ENCODE data around the gene ARHGAP24. TPM values are rescaled to one million over a fixed set of nuclear protein-coding genes. Genes with fewer than 3 reads are reported as not detected.

The ARHGAP24 gene
- total RNA-seq, 1 experiment from 2014 or later: 14.2 TPM

DNA sequence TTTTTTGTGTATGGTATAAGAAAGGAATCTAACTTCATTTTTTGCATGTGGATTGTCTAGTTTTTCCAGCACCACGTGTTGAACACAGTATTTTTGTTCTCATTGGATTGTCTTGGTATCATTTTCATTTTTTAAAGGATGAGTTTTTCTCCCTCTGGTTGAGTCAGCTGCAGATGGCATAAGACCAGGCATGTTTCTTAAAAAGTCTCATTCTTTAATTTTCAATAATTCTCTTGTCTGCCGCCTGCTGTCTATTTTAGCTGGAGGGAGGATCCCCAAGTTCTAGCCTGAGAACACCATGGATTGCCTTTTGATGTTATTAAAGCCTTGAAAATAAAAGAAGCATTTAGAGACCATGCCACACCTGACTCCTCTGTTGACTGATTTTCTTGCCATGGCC lies 263.8 kb downstream of the ARHGAP24 start:
- DNase-seq (ENCODE audit: low read depth): no peak

DNA sequence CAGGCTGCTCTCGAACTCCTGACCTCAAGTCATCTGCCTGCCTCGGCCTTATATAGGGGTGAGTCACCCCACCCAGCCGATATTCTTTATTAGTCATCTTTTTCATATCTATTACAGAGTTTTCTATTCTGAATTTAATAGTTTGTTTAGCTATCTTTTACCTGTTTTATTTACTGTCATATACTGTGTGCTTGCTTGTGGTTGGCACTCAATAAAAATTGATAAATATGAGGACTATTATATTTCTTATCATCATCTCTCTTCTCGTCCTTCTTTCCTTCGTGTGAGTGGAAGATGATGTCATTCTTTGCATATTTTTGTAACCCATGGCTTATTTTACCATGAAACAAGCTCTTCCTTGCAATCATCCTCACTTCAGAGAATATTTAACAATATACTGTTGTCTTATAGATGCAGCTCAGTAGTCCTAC lies 265.5 kb downstream of the ARHGAP24 start:
- peak; percentile 48 for DNase-seq (ENCODE audit: low read depth)

DNA sequence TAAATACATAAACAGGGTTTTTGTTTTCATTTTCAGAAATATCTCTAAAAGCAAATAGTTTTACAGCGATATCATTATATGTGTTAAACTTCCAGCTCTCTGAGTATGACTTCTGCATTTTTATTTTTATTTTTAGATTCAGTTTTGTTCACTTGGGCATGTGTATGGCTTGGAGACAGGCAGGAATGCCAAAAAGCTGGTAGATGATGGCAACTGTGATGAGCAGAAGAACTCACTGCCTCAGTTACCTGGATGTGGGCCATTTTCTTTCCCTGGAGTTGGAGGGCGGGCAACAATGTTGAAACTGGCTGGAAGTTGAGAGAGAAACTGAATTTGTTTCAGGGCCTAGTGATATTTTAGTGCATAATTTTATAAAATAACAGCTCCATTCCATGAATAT lies 266.4 kb downstream of the ARHGAP24 start:
- no peak for DNase-seq (ENCODE audit: low read depth)

DNA sequence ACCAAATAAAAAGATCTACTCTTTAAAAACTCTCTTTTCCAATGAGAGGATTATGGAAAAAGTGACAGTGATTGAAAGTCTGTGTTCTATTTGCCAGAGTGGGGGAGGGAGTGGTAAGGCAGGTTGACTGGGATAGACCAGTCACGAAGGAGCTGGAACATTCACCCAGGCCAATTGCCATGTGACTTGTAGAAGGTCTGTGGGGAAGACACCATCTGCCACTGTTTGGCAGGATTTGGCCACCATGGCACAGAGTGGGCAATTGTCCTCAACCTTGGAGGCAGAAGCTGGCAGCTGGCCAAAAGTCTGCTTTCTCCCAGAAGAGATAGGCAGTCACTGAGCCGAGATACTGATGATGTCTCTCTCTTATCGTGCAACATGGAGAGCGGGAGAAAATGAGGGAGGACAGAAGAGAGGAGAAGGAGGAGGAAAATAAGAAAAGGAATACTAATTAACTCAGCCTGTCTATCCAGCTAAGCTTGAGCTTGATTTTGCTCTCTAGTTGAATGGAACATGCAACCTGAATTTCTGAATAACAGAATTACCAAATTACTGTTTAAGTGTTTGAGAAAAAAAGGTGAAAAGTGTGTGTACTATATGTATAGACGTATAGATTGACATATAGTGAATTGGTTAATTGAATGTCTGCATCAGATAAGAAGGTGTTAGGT lies 267.1 kb downstream of the ARHGAP24 start:
- peak; percentile 23 for DNase-seq (ENCODE audit: low read depth)

DNA sequence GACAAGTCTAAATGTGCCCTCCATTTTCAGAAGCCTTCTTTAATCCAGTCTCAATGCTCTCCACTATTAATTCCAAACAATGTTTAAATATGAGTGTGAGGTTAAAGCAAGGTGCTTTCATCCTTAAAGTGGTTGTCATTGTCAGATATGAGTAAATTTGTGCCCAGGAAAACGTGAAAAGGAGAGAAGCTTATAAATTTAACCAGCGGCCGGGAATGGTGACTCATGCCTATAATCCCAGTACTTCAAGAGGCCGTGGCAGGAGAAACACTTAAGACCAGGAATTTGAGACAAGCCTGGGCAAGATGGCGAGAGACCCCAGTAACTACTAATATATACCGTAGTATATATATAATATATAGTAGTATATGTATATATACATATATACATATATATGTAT lies 270.0 kb downstream of the ARHGAP24 start:
- peak; percentile 84 for DNase-seq (ENCODE audit: low read depth)

DNA sequence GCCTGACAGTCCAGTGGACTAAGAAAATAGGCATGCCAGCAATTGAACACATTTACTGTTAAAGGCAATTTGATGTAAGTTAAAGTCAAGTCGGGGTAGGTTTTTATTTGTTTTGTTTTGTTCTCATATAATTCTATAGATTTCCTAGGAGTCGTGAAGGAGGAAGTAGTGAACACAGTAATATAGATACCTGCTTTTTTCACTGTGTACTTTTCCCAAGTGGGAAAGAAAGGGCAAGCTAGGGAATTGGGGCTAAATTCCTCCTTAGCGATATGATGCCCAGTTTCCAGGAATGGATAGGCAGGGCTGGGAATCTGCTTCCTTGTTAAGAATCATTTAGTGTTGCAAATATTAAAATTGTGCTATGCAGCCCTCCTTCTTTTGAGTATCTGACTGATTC lies 271.0 kb downstream of the ARHGAP24 start:
- no peak for DNase-seq (ENCODE audit: low read depth)

DNA sequence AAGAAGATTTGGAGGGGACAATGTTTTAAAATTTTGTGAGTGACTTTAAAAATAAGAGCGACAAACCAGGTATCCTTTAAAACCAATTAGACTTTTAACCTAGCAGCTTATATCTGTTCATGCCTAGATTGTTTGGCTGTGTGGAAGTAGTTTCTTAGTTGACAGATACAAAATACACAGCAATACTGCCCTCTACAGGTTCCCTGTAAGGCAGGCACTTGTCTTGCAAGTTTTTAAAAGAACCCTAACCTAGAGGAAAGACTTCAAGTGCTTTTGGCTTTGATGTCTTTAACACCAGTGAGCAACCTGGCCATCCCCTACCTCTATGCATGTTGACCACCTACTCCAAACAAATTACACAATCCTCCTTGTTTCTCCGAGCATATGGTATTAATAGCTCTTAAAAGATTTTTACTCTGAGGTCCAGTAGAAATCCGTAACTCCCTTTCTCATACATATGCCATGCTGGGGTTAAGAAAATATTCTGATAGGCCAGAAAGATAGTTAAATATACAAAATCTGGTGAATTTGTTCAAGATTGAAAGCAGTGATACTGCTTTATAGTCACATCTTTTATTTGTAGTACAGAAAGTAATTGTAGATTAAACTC lies 273.0 kb downstream of the ARHGAP24 start:
- DNase-seq (ENCODE audit: low read depth): peak; percentile 70

DNA sequence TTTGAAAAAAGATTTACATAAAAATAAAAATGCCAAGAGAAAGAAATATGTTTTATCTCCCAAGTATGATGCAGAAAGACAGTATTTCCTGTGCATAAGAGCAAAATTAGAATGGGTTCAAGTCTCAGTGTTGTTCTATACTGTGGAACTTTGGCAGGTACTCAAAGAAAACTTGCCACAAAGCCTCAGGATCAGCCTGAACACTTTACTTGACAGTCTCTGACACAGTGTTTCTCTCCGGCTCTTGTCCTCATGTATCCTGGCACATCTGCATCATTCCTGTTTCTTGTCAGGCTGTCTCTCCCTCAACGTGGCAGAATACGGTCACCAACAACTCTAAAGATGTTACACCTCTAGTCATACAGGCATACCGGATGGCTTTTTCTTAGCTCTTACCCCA lies 273.7 kb downstream of the ARHGAP24 start:
- DNase-seq (ENCODE audit: low read depth): no peak

DNA sequence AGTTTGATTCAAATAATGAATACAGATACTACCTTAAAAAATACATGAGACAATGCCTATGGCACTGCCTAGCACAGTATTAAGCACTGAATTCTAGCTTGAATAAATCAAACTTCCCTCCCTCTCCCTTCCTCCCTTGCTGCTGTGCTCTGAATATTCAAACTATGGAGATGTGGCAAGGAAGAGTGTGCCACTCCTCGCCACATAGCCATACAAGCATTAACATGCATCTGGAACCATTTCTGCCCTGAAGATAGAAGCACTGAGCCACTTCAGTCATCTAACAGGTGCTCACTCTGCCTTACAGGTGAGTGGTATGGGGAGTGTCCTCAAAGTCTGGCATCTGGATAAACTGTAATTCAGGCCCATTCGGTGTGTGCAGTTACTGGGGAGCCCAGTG lies 276.9 kb downstream of the ARHGAP24 start:
- no peak for DNase-seq (ENCODE audit: low read depth)

DNA sequence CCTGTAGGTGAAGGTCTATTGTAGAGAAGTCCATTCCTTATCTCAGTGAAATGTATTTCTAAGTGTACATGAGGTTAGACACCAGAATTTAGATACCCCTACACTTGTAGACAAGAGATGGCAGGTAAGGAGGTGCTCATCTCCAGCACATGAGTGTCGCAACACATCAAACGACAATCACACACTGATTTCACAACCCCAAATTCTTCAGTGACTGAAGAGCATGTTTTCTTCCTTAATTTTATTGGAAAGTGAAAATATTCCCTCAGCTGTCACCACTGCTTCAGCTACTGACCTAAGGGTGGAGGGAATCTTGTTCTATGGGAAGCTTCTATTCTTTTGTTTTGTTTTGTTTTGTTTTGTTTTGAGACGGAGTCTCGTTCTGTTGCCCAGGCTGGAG lies 280.3 kb downstream of the ARHGAP24 start:
- no peak for DNase-seq (ENCODE audit: low read depth)

DNA sequence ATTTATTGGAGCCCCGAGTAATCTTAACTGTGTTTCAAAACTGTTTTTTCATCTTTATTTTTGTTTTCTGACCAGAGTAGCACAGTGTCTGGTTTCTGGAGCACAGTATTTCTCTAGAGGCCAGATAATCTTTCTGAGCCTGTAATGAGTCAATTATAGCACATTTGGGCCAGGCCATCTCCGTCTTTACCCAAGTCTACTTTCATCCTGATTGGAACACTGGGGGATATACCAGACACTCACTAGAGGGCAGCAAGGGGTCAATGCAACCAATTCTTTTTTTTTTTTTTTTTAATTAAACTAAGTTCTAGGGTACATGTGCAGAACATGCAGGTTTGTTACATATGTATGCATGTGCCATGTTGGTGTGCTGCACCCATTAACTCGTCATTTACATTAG lies 282.0 kb downstream of the ARHGAP24 start:
- DNase-seq (ENCODE audit: low read depth): peak; percentile 46

DNA sequence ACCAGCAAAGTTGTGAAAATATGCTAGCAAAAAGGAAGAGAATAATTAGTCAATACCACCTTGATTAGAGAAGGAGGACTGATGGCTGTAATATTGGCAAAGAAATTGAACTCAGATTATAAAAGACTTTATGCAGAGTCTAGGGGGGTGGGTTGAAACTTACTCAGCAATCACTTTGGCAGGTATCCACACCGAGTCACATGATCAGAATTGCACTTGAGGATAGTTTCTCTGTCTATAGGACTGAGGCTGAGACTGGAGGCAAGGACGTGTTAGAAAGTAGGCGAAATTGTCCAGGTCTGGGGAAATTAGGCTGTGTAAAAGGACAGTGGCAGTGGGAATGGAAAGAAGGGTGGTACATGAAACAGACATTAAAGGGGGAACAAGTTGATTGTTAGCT lies 284.4 kb downstream of the ARHGAP24 start:
- DNase-seq (ENCODE audit: low read depth): no peak

DNA sequence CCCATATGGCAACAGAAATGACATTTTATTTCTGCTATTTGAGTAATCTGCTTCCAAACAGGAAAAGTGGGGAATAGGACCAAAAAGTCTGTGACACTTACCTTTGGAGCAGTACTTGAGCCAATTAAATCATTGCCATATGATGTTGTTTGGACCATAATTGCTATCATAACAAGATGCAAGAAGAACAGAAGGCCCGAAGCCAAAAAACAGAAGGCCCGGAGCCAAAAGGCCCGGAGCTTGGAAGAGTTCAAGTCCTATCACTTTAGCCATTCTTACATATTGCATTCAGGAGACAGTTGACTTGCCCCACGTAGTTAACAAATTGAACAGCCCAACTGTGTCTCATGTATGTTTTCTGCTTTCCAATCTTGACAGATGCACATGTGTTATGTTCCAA lies 285.6 kb downstream of the ARHGAP24 start:
- no peak for DNase-seq (ENCODE audit: low read depth)

DNA sequence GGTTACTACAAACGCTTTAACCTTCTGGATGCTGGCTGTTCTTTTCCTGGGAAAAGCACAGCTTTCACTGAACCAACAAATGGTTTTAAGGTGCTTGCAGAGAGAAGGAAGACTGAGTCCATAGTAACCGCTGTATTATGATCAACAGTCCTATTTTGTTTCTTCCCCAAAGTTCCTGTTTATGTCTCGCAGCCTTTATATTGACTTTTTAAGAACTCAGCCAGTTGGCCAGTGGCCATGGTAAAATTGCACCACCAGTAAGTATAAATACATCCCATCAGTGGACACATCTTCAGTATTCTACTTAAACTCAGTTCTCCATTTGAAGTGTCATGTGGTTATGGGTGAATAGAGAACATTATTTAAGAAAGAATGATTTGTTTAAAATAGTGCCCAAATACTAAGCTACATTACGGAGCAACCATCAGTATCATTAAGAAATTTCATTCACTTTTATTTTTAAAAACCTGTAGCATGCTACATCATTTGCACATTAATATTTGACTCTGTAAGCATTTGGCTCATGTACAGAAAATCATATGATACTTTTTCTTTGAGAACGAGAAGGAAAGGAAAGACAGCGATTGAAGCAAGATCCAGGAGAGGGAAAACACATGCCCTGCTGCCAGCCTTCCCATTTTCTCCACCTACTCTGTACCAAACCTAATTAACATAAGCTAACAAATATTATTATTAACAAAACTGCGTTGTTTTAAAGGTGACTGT lies 287.0 kb downstream of the ARHGAP24 start:
- DNase-seq (ENCODE audit: low read depth): peak; percentile 75

DNA sequence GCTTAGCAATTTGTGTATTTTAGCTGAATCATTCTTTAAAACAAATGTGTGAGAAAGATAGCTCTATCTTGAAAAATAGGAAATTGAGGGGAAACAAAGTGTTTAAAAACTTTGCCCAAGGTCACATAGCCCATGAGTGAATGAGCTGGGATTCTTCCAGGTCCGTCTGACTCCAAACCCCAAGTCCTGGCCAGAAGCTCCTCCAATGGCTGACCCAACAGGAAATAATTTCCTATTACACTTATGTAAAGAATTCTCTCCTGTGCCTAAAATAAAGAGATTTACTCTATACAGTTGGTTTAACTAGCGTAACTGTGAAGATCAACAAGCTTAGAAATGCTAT lies 287.6 kb downstream of the ARHGAP24 start:
- DNase-seq (ENCODE audit: low read depth): peak; percentile 85

DNA sequence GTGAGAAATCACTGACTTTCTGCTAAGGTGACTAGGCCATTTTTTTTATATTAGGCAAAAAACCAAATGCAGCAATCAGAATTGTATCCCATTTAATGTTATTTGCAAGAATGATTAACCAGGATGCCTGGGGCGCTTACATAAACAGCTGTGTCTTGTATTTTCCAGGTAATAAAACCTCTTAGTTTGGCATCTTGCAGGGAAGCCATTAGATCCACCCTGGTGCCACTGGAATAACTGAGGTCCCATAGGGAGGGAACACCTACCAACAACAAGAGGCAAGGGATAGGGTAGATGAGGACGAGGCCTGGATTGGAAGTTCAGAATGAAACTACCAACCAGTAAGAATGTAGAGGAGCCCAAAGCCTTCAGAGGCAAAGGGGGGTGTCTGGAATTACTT lies 288.3 kb downstream of the ARHGAP24 start:
- peak; percentile 54 for DNase-seq (ENCODE audit: low read depth)

DNA sequence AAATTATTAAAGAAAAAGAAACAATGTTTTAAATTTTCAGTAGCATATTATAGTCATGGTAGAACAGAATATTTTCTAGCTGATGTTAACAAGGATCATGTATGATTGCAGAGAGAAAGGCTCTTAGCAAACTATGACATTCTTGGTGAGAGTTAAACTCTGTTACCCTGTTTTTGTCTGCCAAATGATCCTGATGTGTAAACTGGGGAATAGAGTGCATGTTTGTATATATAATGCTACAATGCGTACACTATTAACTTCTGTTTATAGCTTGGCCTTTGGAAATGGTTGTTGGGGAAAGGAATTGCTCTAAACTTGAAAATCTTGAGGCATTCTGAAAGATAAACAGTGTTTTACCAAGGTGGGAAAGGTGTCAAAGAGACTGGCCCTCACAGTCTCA lies 292.7 kb downstream of the ARHGAP24 start:
- DNase-seq (ENCODE audit: low read depth): no peak

DNA sequence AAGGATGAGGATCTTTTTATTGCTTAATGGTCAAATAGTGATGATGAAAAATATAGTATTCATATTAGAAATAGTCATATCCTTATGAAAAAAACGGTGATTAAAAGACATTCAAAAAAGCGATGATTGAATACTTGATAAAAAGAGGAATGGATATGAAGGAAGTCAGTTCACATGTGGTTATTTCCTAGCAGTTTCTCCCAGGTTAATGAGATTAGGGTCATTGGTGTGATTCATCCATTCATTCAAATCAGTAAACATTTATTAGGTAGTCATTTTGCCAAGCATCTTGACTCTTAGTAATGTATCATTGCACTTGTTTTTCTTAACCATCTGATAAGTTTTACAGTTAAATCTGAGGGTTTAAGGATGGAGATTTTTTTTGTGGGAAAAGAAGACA lies 294.1 kb downstream of the ARHGAP24 start:
- peak; percentile 60 for DNase-seq (ENCODE audit: low read depth)

DNA sequence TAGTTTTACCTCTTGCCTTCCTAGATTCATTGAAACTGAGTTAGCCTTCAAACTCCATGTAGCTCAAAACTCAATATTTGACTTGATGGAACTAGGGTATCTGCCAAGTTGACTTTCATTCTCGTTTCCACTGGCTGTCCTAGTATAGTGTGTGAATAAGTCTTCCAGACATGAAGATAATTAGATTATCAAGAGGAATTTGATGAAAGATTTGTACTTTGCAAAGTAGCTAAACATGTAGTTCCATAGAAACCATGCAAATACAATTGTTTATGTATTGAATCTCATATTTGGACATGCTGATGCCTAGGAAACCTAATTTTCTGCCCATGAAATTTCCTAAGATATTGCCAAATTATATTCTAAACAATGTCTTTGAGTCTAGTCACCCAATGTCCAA lies 297.5 kb downstream of the ARHGAP24 start:
- DNase-seq (ENCODE audit: low read depth): no peak

DNA sequence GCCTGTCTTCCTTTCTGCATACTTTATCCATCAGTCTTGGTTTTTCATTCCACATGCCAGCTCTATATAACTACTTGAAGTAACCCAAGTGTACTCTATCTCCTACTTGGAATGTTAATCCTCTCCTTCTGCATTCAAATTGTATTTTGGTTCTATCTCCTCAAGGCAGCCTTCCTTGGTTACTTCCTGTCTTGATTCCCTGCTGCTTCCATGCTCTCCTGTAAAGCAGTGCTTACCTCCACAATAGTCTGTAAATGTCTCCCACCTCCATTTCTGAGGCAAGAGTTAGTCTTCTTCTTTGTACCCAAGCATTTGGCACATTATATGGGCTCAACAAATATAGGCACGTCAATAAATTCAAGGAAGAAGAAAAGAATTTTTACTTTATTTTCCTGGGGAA lies 298.4 kb downstream of the ARHGAP24 start:
- no peak for DNase-seq (ENCODE audit: low read depth)

DNA sequence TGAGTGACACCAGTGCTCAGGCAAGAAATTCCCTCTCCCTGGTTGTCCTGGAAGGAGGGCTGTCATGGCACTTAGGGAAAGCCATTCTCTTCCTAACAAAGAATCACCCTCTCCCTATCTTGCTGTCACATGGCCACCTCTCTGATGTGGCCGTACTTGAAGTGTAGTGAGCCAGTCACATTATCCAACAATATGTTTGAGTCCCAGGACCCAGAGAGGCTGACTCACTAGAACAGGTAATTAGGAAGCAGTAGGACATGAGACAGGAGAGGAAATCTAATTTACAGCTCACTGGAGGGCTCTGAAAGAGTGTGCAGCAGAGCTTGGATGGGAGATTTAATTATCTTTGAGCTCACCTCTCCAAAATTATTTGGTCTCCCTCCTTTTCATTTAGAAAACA lies 299.1 kb downstream of the ARHGAP24 start:
- DNase-seq (ENCODE audit: low read depth): peak; percentile 50

DNA sequence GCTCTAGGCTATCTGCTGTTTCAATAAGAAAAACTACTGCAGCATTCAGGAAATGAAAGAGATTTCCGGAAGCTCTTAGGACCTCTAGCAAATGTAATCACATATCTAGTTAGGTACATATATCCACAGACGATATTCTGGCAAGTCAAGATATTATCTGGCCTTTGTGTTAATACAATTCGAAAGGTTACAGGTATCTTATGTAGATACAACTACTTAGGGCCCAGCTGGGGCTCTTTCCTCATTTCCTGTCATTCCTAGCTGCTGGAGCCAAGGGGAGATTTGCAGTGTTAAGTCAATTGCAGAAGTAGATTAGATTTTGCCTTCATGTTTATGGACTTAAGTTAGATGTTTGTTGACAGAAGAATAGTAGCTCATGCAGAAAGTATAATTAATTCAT lies 299.5 kb downstream of the ARHGAP24 start:
- DNase-seq (ENCODE audit: low read depth): no peak

DNA sequence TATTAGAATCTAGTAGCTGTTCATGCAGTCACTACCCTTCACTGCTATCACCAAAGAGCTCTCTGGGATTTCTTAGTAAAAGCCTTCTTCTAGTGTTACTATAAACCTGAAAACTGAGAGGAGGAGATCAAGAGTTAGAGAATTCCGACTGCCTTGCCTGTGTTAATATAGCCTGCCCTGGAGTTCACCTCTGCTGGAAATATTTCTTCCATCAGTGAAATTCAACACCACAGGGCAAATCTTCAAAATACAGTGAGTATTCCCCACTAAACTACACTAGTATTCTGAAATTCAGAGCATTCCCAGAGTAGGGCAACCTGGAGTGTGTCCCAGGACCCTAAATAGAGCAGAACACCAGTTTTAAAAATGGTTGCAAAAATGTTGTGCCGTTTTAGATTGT lies 301.1 kb downstream of the ARHGAP24 start:
- peak; percentile 62 for DNase-seq (ENCODE audit: low read depth)
